ENCODE data around the gene SLC24A3. TPM values are rescaled to one million over a fixed set of nuclear protein-coding genes. Genes with fewer than 3 reads are reported as not detected.

Gene SLC24A3
- total and polyA plus RNA-seq, 2 experiments from 2014 or later, result 0.81 to 2.5 TPM

- TF ChIP-seq ZNF462 (CRISPR knock-in tag; IDR thresholded peaks at IDR 0.05) (no peak), STAT1 (IDR thresholded peaks at IDR 0.05; ENCODE audit: unreplicated experiment) (no peak), EZH2phosphoT487 (IDR thresholded peaks at IDR 0.05; ENCODE audit: unreplicated experiment) (no peak), REST (IDR thresholded peaks at IDR 0.05; ENCODE audit: unreplicated experiment) (no peak), EZH2 (IDR thresholded peaks at IDR 0.05; ENCODE audit: low read depth, unreplicated experiment) (no peak)
Measured at GRCh38 chr20:19330038-19330437, 117.6 kb downstream of the SLC24A3 start (continued).

GRCh38 chr20:19330731-19331130 is 118.3 kb downstream of the SLC24A3 start:
- Mint-ChIP-seq H3K9me3 (no peaks in the 10 kb centered on the region), H3K27me3 (ENCODE audit: insufficient read depth, low read depth, poor library complexity) (peaks cover 2% of the 10 kb centered on the region), H3K4me1 (no peaks in the 10 kb centered on the region; the same call in 2 of the 3 replicates), H3K36me3 (ENCODE audit: low read depth) (no peaks in the 10 kb centered on the region), H3K4me3 (no peak overlapping the region), H3K27ac (no peak overlapping the region)
- no peak overlapping the region for H3K4me2 ChIP-seq
- H3K36me3 ChIP-seq (ENCODE audit: insufficient read depth), result no peaks in the 10 kb centered on the region
- peaks cover 8% of the 10 kb centered on the region for H3K9me2 ChIP-seq (ENCODE audit: insufficient read depth)
- no peaks in the 10 kb centered on the region for H3K27me3 ChIP-seq (ENCODE audit: insufficient read depth)
- no peaks in the 10 kb centered on the region for H3K4me1 ChIP-seq (ENCODE audit: insufficient read depth)
- DNase-seq (ENCODE audit: low spot score) (no peak), ATAC-seq (no peak)
- H2AFZ ChIP-seq, result no peak overlapping the region
- no peaks in the 10 kb centered on the region for H4K20me1 ChIP-seq (replicated peaks; ENCODE audit: insufficient read depth)
- no peaks in the 10 kb centered on the region for H3K79me2 ChIP-seq (replicated peaks; ENCODE audit: insufficient read depth)
- no peaks in the 10 kb centered on the region for H3F3A ChIP-seq (replicated peaks; ENCODE audit: low read depth)
- no peak overlapping the region for H3K27ac ChIP-seq (ENCODE audit: low read depth)
- no peak overlapping the region for H3K4me3 ChIP-seq
- TF ChIP-seq ZNF462 (CRISPR knock-in tag; IDR thresholded peaks at IDR 0.05) (no peak), STAT1 (IDR thresholded peaks at IDR 0.05; ENCODE audit: unreplicated experiment) (no peak), ZNF331 (CRISPR knock-in tag; IDR thresholded peaks at IDR 0.05; ENCODE audit: low read depth) (no peak)
